IMR-90 (cell line): ENCODE results near the gene ASTN2. TPM values are rescaled to one million over a fixed set of nuclear protein-coding genes. Genes with fewer than 3 reads are reported as not detected.

Experiments used
- ATAC-seq: fragments of 200-7000 bp; cut with Tn5 transposase; 2 replicates; pipeline ENCODE4 v1.9.1; 2020; ENCODE audit warnings: low read depth, mild to moderate bottlenecking, moderate library complexity
- BruUV-seq: library from RNA; stranded (reverse); fragments of 400-500 nt; replicated peaks from 2 replicates; lab custom pipeline; 2021; lab: Mats Ljungman, UMichigan
- CTCF ChIA-PET: fragments of 300-600 bp; formaldehyde crosslinking; extraction: SDS; loops from one replicate; lab custom pipeline; 2021; ENCODE audit warnings: antibody characterized with exemption; lab: Yijun Ruan, JAX
- POLR2A ChIA-PET: fragments of 300-600 bp; sonication (Branson Sonifier 250); formaldehyde crosslinking; loops from one replicate; lab custom pipeline; 2022; ENCODE audit warnings: antibody characterized with exemption; ENCODE audit not compliant: unreplicated experiment; lab: Charles Lee
- DNase-seq: peaks from one replicate; pipeline ENCODE4 v3.0.0; 2013
- H2AFZ ChIP-seq: replicated peaks from 2 replicates; pipeline ENCODE3; 2013; ENCODE audit warnings: low read length, mild to moderate bottlenecking; ENCODE audit not compliant: poor library complexity
- H2AK5ac ChIP-seq: 2 replicates; pipeline ENCODE4 v1.6.1; 2013; ENCODE audit warnings: low read depth, low read length, inconsistent platforms
- H2AK9ac ChIP-seq: replicated peaks from 2 replicates; pipeline ENCODE3; 2013; ENCODE audit warnings: mild to moderate bottlenecking, low read depth, low read length, moderate library complexity; ENCODE audit not compliant: poor library complexity
- H2BK120ac ChIP-seq: 2 replicates; pipeline ENCODE4 v1.6.1; 2013; ENCODE audit warnings: low read depth, low read length, inconsistent platforms
- H2BK15ac ChIP-seq: 3 replicates; pipeline ENCODE4 v1.6.1; 2013; ENCODE audit warnings: low read depth, low read length, inconsistent platforms
- H2BK20ac ChIP-seq: 2 replicates; pipeline ENCODE4 v1.6.1; 2013; ENCODE audit warnings: low read depth, mild to moderate bottlenecking, inconsistent platforms, low read length, moderate library complexity
- H2BK5ac ChIP-seq: 2 replicates; pipeline ENCODE4 v1.6.1; 2013; ENCODE audit warnings: mild to moderate bottlenecking, low read depth, low read length, inconsistent platforms; ENCODE audit not compliant: poor library complexity, severe bottlenecking
- H3K14ac ChIP-seq: replicated peaks from 2 replicates; pipeline ENCODE4 v1.6.1; 2013; ENCODE audit warnings: low read depth, low read length, inconsistent platforms
- H3K18ac ChIP-seq: 2 replicates; pipeline ENCODE4 v1.6.1; 2013; ENCODE audit warnings: low read depth, low read length, control low read depth
- H3K23ac ChIP-seq: 2 replicates; pipeline ENCODE4 v1.6.1; 2013; ENCODE audit warnings: low read depth, low read length, inconsistent platforms
- H3K27ac ChIP-seq: 2 replicates; pipeline ENCODE4 v1.5.1; 2013; ENCODE audit warnings: mild to moderate bottlenecking, control low read depth, low read length; ENCODE audit not compliant: insufficient read depth
- H3K27me3 ChIP-seq: 2 replicates; pipeline ENCODE4 v1.6.1; 2013; ENCODE audit warnings: low read length; ENCODE audit not compliant: control insufficient read depth, insufficient read depth
- H3K36me3 ChIP-seq: 2 replicates; pipeline ENCODE4 v1.6.1; 2013; ENCODE audit warnings: low read length, mixed read lengths; ENCODE audit not compliant: control insufficient read depth, insufficient read depth
- H3K4ac ChIP-seq: 2 replicates; pipeline ENCODE4 v1.6.1; 2013; ENCODE audit warnings: low read depth, low read length, inconsistent platforms
- H3K4me1 ChIP-seq: 2 replicates; pipeline ENCODE4 v1.6.1; 2013; ENCODE audit warnings: low read length, mixed read lengths; ENCODE audit not compliant: control insufficient read depth, insufficient read depth
- H3K4me2 ChIP-seq: 2 replicates; pipeline ENCODE4 v1.6.1; 2013; ENCODE audit warnings: low read depth, mild to moderate bottlenecking, control low read depth, low read length, moderate library complexity
- H3K4me3 ChIP-seq: 2 replicates; pipeline ENCODE4 v1.5.1; 2013; ENCODE audit warnings: low read depth, mild to moderate bottlenecking, control low read depth, low read length, moderate library complexity; ENCODE audit not compliant: insufficient read depth
- H3K56ac ChIP-seq: 2 replicates; pipeline ENCODE4 v1.6.1; 2013; ENCODE audit warnings: low read length, inconsistent platforms; ENCODE audit not compliant: insufficient read depth; ENCODE audit errors: extremely low read depth
- H3K79me1 ChIP-seq, 2 experiments: 2 replicates each; pipeline ENCODE4 v1.6.1; 2013; ENCODE audit warnings: low read length in 2 of 2, inconsistent platforms in 1 of 2, low read depth in 1 of 2
- H3K9ac ChIP-seq: 2 replicates; pipeline ENCODE4 v1.6.1; 2013; ENCODE audit warnings: low read depth, low read length, control low read depth
- H3K9me1 ChIP-seq: 2 replicates; pipeline ENCODE4 v1.6.1; 2013; ENCODE audit warnings: low read length, inconsistent platforms; ENCODE audit not compliant: insufficient read depth
- H3K9me3 ChIP-seq: 2 replicates; pipeline ENCODE4 v1.6.1; 2013; ENCODE audit warnings: low read length; ENCODE audit not compliant: control insufficient read depth, insufficient read depth
- H4K20me1 ChIP-seq: 2 replicates; pipeline ENCODE4 v1.6.1; 2013; ENCODE audit warnings: low read length, inconsistent platforms; ENCODE audit not compliant: insufficient read depth
- H4K5ac ChIP-seq: 2 replicates; pipeline ENCODE4 v1.6.1; 2013; ENCODE audit warnings: mild to moderate bottlenecking, low read depth, low read length, control low read depth
- H4K8ac ChIP-seq, 2 experiments: 2 replicates each; pipeline ENCODE4 v1.6.1; 2013; ENCODE audit warnings: low read depth in 2 of 2, low read length in 2 of 2, control low read depth in 1 of 2, inconsistent platforms in 1 of 2
- H4K91ac ChIP-seq: 2 replicates; pipeline ENCODE4 v1.6.1; 2013; ENCODE audit warnings: low read depth, low read length, inconsistent platforms; ENCODE audit not compliant: insufficient read depth
- ELK1 ChIP-seq: fragments of 150-350 bp; IDR thresholded peaks from 2 replicates; pipeline ENCODE4 v1.6.1; 2016; ENCODE audit warnings: low read depth, mild to moderate bottlenecking, low read length, moderate library complexity, borderline replicate concordance
- MAFK ChIP-seq: IDR thresholded peaks from 2 replicates; pipeline ENCODE4 v1.6.1; 2012; ENCODE audit warnings: low read depth, low read length, improper control_type of control experiment
- MAZ ChIP-seq: IDR thresholded peaks from 2 replicates; pipeline ENCODE4 v1.6.1; 2012; ENCODE audit warnings: low read depth, mild to moderate bottlenecking, low read length, improper control_type of control experiment, moderate library complexity, borderline replicate concordance
- MXI1 ChIP-seq: IDR thresholded peaks from 2 replicates; pipeline ENCODE4 v1.6.1; 2012; ENCODE audit warnings: low read depth, mild to moderate bottlenecking, low read length, moderate library complexity, borderline replicate concordance
- NFE2L2 ChIP-seq: fragments of 150-350 bp; IDR thresholded peaks from 2 replicates; pipeline ENCODE4 v1.6.1; 2016; ENCODE audit warnings: low read depth, mild to moderate bottlenecking, low read length
- POLR2A ChIP-seq: IDR thresholded peaks from 2 replicates; pipeline ENCODE4 v1.6.1; 2012; ENCODE audit warnings: mild to moderate bottlenecking, low read depth, low read length
- RAD21 ChIP-seq: IDR thresholded peaks from 2 replicates; pipeline ENCODE4 v1.6.1; 2012; ENCODE audit warnings: low read length, improper control_type of control experiment
- RCOR1 ChIP-seq: IDR thresholded peaks from 2 replicates; pipeline ENCODE4 v1.6.1; 2012; ENCODE audit warnings: mild to moderate bottlenecking, low read length, improper control_type of control experiment; ENCODE audit not compliant: insufficient replicate concordance
- SMC3 ChIP-seq: fragments of 150-350 bp; IDR thresholded peaks from 2 replicates; pipeline ENCODE4 v1.6.1; 2016; ENCODE audit warnings: low read depth, mild to moderate bottlenecking, antibody characterized with exemption, low read length, moderate library complexity
- WGBS, 2 experiments: methylation state at CpG; one replicate each; pipeline versions ENCODE4 v1.1.5 to v1.1.7; 2013; ENCODE audit warnings: missing lambda C conversion rate in 2 of 2; ENCODE audit not compliant: insufficient read length in 1 of 2; ENCODE audit errors: extremely low coverage in 2 of 2; 5-methylcytosine and 5-hydroxymethylcytosine counted together
- dilution Hi-C: fragments of 300-500 bp; cut with HindIII; formaldehyde crosslinking; loops from one replicate; pipeline ENCODE4 v1.14.3; 2018; ENCODE audit warnings: low sequenced_read_pairs; ENCODE audit not compliant: unreplicated experiment
- in situ Hi-C: fragments of 300-500 bp; cut with MboI; formaldehyde crosslinking; loops from 3 replicates; pipeline ENCODE4 v1.14.3; 2019; ENCODE audit warnings: low sequenced_read_pairs, inconsistent platforms, mixed read lengths
- intact Hi-C: fragments of 100-400 bp; cut with micrococcal nuclease; formaldehyde crosslinking; loops from 2 replicates; pipeline ENCODE4 v1.10.0; 2022
- polyA plus RNA-seq, 3 experiments: library from polyadenylated mRNA; depleted of rRNA; stranded (reverse); fragments of >200 nt; gene quantifications; 2 replicates each; pipeline ENCODE4 v1.2.3, GENCODE V29; 2012; ENCODE audit warnings: low replicate concordance in 1 of 3
- total RNA-seq: library from RNA; depleted of rRNA; stranded (reverse); fragments of >200 nt; gene quantifications from 2 replicates; pipeline ENCODE4 v1.2.3, GENCODE V29; 2012
- TF ChIP-seq, protein P1 (sequence below): fragments of 150-350 bp; IDR thresholded peaks from 2 replicates; pipeline ENCODE4 v1.6.1; 2017; ENCODE audit warnings: mild to moderate bottlenecking, antibody characterized with exemption, low read length, low read depth

The ASTN2 gene
- total and polyA plus RNA-seq, 2 of the 4 experiments (the other 2 are of a cell fraction), result 3.8 to 6.8 TPM

DNA sequence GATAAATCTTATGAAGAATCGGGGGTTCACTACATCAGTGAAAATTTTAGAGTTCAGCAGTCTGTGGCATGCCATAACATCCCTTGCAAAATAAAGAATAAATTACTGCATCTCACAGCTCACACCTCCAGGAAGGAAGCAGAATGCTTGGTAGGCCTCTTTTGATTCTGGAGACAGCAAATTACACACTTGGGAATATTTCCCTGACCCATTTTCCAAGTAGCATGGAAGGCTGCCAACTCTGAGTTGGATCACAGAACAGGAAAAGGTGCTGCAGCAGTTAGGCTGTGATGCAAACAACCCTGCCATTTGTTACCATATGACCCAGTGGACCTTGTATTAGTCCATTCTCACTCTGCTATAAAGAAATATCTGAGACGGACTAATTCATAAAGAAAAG is 293.5 kb downstream of the ASTN2 start:
- no peaks in the 10 kb centered on the region for H4K20me1 ChIP-seq
- WGBS, 2 experiments, result no CpG with 5 or more reads among the region's 2 CpGs
- ATAC-seq (no peak), DNase-seq (no peak)
- no peak overlapping the region for H3K56ac ChIP-seq
- H3K14ac ChIP-seq, result no peak overlapping the region
- ChIA-PET CTCF (no interaction called here), POLR2A (no interaction called here)
- no peak overlapping the region for H3K4ac ChIP-seq
- H3K4me3 ChIP-seq, result no peak overlapping the region
- H2BK120ac ChIP-seq, result no peak overlapping the region
- no peak overlapping the region for H3K4me2 ChIP-seq
- no peak overlapping the region for H2BK5ac ChIP-seq
- no peaks in the 10 kb centered on the region for H3K27me3 ChIP-seq
- no peak overlapping the region for H2AFZ ChIP-seq
- no peaks in the 10 kb centered on the region for H3K9me1 ChIP-seq
- H2AK5ac ChIP-seq, result no peak overlapping the region
- no peak overlapping the region for H3K27ac ChIP-seq
- H4K5ac ChIP-seq, result no peak overlapping the region
- no peak overlapping the region for H3K23ac ChIP-seq
- H3K79me1 ChIP-seq, result no peaks in the 10 kb centered on the region
- H2BK15ac ChIP-seq, result no peak overlapping the region
- dilution Hi-C loops (no loop called here), intact Hi-C loops (no loop called here), in situ Hi-C loops (no loop called here)
- 0 out of 2 replicates have a peak, but pooled peaks cover 2% of the 10 kb centered on the region for H3K9me3 ChIP-seq
- H2BK20ac ChIP-seq, result no peak overlapping the region
- H3K36me3 ChIP-seq, result no peaks in the 10 kb centered on the region
- H4K91ac ChIP-seq, result no peak overlapping the region
- no peak overlapping the region for H4K8ac ChIP-seq
- no TSS peak for BruUV-seq
- no peaks in the 10 kb centered on the region for H3K4me1 ChIP-seq
- TF ChIP-seq RCOR1 (no peak), SMC3 (no peak), ELK1 (no peak), NFE2L2 (no peak), MXI1 (no peak), MAZ (no peak), POLR2A (no peak), RAD21 (no peak), MAFK (no peak)
- TF ChIP-seq, protein P1, sequence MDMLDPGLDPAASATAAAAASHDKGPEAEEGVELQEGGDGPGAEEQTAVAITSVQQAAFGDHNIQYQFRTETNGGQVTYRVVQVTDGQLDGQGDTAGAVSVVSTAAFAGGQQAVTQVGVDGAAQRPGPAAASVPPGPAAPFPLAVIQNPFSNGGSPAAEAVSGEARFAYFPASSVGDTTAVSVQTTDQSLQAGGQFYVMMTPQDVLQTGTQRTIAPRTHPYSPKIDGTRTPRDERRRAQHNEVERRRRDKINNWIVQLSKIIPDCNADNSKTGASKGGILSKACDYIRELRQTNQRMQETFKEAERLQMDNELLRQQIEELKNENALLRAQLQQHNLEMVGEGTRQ, result no peak
- H3K18ac ChIP-seq, result no peak overlapping the region
- no peak overlapping the region for H2AK9ac ChIP-seq
- H3K9ac ChIP-seq, result no peak overlapping the region
